TTC549 (cell line): ENCODE results near the gene COA7.
A peak's percentile ranks its signal among the peaks of the same experiment; 100 is the strongest.
"Not testable (repeated sequence)": the region's sequence is repeated elsewhere in the genome, so short reads cannot be mapped to it uniquely, and the experiment has no call there.

Experiments used
- FAIRE-seq: peaks from 2 replicates; lab custom pipeline; 2012; peaks lifted over from hg19 to GRCh38; lab: Jason Lieb, UNC

Gene COA7

DNA sequence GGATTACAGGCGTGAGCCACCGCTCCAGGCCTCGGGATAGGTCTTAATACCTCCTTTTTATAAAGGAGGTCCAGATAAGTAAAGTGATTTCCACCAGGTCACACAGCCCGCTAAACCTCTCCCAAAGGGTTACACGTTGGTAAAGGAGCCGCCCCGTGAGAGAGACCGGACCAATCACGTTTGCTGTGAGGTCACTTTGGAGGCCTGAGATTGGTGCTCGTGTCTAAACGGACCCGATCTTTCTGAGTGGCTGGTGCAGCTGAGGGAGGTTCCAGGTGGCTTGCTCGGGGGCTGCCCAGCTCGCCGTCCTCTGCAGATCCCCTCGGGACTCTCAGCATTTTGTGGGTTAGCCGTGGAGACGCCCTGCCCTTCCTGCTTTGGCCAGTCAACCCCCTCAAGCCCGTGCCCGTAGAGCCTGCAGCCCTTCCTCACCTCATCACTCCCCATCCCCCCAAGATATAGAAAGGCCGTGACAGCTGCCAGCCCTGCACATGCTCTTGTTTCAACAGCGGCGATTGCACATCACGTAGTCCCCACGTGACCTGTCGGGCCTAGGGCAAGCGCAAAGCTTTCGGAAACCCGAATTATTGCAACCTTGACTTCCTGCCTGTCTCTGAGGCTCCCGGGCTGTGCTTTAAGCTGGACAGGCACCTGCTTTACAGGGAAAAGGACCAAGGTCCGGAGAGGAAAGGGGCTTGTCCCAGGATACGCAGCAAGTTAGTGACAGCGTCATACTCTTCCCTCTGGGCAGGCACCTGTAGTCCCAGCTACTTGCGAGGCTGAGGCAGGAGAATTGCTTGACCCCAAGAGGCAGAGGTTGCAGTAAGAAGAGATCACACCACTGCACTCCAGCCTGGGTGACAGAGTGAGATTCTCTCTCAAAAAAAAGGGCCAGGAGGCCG is 5.0 kb upstream of the COA7 start:
- FAIRE-seq: no peak

DNA sequence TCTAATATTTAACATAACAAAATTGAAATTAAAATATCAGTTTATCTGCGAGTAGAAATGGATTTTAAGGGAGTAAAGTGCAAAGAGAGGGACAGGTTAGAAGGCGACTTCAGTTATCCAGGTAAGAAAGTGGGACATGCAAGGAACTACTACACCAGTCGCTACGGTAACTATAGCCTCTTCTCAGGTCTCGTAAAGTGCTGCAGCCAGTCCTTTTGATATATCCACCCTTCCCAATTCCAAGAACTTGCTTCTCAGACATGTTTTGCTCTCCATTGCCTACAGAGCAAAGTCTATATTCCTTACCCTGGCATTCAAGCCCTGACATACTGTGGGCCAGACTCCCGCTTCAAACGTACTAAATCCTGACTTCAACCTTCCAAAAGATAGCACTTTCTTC is 2.5 kb downstream of the COA7 start:
- FAIRE-seq: no peak

DNA sequence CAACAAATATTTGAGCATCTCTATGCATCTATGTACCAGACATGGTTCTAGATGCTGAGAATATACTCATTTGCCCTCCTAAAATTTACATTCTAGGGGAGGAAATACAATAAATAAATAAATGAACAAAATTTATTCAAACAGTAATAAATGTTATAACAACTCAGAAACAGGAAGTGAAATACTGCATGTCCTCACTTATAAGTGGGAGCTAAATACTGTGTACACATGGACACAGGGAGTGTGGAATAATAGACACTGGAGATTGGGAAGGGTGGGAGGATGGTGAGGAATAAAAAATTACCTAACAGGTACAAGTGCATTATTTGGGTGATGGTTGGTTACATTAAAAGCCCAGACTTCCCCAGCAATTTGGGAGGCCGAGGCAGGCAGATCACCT is 4.3 kb downstream of the COA7 start:
- no peak for FAIRE-seq

DNA sequence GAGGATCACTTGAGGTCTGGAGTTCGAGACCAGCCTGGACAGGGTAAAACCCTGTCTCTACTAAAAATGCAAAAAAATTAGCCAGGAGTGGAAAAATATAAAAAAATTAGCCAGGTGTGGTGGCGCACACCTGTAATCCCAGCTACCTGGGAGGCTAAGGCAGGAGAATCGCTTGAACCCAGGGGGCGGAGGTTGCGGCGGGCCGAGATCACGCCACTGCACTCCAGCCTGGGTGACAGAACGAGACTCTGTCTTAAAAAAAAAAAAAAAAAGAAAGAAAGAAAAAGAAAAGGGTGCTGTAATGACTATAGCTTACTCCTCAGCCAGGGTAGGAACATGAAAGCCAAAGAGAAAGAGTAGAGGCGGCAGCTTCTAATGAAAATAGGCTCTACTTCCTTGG is 4.8 kb downstream of the COA7 start:
- FAIRE-seq: not testable (repeated sequence)

DNA sequence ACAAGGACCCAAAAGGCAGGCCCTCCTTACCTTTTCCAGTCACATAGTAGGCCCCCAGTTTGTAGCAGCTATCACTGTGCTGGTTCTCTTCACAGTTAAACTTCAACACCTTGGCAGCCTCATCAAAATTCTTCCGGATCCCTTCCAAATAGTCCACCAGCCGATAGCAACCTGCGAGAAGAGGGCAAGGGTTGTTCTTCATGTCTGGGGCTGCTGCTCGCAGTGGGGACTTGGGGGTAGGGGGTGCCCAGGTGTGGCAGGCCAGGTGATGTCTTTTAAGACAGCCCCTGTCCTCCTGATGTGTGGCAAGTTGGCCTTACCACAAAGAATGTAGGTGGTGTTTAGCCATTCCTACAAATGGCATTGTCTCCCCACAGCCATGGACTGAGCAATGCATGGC is 5.5 kb downstream of the COA7 start:
- FAIRE-seq: no peak

DNA sequence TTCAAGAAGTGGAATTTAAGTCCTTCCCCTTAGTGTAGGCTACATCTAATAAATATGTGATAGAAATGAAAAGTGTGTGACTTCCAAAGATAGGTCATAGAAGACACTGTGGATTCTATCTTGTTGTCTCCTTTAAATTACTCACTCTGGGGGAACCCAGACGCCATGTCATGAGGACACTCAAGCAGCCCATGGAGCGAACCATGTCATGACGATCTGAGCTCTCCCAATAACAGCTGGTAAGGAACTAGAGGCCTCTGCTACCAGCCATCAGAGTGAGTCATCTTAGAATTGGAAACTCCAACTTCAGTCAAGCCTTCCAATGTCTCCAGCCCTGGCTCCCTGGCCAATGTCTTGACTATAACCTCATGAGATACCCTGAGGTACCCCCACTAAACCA is 6.3 kb downstream of the COA7 start:
- no peak for FAIRE-seq

DNA sequence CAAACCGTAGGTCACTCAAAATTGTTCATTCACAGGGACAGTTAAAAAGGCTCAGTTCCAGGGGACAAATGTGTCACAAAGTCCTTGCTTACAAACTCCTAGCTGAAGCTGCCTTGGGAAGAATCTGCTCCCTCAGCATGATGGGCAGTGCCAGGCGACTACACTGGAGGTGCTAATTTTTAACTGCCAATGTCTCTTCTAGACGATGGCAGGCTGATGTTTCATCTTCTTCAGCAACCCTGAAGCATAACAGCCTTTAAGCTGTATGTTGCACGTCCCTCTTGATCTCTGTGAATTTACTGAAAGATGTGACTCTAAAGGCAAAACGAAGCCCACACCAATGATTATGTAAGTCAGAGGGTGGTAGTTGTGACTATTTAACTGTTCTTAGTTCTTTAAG is 11.3 kb downstream of the COA7 start:
- FAIRE-seq: no peak

DNA sequence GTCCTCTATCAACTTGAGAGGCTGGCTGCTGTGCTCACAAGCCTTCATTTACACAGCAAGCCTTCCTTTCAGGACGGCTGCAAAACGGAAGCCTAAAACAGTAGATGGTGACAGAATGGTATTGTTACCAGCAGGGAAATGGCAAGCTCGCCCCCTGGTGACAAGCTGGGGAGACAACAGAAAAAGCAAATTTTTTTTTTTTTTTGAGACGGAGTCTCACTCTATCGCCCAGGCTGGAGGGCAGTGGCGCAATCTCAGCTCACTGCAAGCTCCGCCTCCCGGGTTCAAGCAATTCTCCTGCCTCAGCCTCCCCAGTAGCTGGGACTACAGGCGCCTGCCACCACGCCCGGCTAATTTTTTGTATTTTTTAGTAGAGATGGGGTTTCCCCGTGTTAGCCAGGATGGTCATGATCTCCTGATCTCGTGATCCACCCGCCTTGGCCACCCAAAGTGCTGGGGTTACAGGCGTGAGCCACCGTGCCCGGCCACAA is 11.8 kb downstream of the COA7 start:
- FAIRE-seq: peak; percentile 3

DNA sequence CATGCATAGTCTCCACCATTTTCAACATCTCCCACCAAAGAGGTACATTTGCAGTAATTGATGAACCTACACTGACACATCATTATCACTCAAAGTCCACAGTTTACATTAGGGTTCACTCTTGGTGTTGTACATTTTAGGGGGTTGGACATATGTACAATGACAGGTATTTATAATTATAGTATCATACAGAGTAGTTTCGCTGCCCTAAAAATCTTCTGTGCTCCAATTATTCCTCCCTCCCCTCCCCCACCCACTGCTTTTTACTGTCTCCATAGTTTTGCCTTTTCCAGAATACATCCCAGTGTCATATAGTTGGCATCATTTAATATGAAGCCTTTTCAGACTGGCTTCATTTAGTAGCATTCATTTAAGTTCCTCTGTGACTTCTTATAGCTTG is 13.6 kb downstream of the COA7 start:
- no peak for FAIRE-seq

DNA sequence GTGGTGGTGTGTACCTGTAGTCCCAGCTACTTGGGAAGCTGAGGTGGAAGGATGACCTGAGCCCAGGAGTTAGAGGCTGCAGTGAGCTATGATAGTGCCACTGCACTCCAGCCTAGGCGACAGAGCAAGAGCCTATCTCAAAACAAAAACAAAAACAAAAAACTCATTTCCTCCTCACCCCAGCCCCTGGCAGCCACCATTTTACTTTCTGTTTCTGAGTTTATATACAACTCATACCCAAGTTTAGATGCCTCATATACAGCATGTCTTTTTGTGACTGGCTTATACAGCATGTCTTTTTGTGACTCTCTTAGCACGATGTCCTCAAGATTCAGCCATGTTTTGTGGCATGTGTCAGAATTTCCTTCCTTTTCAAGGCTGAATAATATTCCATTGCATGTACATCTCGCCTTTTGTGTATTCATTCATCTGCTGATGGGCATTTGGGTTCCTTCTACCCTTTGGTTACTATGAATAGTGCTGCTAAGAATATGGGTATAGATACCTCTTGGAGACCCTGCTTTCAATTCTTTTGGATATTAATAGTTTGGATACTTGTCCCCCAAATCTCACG is 14.7 kb downstream of the COA7 start:
- no peak for FAIRE-seq

DNA sequence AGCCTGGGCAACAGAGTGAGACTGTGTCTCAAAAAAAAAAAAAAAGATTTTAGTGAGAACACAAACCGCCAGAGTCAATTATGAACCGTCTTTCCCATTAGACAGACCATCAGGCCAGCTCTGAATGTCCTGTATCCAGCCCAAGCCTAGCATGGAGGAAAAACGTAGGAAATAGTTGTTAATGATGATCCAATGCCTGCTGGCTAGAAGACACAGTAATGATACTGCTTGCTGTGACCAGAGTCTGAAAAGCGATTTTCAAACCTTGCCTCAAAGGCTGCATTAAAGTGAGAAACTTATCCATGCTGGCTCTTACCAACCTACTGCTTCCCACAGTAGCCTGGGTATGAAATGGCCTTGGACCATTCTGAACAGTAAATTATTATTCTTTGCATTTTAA is 17.0 kb downstream of the COA7 start:
- FAIRE-seq: no peak

DNA sequence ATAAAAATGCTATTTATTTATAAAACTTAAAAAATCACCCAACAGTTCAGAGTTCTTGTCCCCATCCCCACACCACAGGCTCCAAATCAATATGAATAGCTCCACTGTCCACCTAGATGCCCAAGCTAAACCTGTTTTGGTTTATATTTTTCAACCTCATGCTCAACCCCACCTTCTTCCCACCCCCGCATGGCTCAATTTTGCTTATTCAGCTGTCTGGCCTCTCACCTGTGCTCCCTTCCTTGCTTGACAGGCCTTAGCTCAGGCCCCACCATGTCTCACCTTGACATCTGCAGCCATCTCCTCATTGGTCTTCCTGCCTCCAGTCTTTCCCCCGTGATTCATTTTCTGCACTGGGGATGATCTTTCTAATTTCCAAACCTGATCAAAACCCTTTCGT is 17.8 kb downstream of the COA7 start:
- FAIRE-seq: no peak

DNA sequence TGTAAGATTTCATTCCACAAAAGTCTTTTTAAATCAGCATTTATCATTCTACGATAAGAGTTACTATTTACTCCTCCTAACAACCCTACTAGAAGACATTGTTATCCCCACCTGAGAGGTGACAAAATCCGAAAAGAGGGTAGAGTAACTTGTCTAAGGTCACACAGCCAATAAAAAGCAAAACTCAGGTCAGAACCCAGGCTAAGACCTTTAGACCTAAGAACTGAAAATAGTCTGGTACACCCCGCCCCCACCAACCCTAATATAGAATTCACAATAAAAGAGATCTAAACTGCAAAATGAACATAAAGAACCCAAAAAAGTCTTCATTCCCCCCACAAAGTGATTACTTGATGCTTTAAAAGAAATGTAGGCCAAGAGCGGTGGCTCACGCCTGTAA is 18.6 kb downstream of the COA7 start:
- FAIRE-seq: no peak

DNA sequence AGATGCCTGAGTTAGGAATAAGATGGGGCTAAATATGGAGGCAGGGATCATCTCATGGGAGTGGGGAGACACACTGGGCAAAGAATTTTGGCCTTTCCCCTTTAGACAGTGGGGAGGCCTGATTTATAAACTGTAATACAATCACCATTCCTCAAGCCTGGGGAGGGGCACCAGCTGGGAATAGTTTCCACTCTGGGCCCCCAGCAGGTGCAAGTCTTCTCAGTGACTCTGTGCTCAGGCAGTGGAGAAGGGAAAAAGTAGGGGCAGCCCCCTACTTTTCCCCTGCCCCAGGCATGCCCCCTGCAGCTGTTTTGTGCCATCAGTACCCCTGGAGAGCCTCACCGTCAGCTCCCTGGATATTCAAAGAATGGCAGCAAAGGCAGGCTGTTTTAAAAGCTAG is 19.1 kb downstream of the COA7 start:
- FAIRE-seq: no peak

DNA sequence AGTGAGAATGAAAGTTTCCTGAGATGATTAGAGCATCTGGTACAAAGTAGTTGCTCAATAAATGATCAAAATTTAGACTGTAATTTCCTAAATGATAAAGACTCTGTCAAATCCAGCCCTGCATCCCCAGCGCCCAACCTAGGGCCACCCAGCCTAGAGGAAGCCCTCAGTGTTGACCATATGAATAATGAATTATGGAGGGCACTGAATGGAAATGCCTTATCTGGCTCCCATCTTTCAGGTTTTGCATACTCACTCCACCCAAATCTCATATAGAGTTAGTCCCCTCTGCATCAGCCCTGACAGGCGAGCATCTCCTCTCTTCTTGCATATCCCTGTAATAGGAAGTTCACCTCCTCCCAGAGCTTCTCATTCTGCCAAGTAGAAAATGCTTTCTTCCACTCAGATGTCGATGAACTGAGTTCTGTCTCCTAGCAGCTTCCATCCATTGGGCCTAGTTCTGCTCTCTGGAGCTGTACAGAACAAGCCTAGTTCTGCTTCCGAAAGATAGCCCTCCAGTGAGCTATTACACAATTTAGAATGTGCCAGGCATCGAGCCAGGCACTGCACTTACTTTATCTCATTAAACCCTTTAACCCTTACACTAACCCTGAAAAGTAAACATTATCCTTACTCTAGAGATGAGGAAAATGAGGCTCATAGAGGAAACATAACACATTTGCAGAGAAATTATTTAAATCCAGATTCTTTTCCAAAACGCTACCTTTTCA is 20.9 kb downstream of the COA7 start:
- no peak for FAIRE-seq

DNA sequence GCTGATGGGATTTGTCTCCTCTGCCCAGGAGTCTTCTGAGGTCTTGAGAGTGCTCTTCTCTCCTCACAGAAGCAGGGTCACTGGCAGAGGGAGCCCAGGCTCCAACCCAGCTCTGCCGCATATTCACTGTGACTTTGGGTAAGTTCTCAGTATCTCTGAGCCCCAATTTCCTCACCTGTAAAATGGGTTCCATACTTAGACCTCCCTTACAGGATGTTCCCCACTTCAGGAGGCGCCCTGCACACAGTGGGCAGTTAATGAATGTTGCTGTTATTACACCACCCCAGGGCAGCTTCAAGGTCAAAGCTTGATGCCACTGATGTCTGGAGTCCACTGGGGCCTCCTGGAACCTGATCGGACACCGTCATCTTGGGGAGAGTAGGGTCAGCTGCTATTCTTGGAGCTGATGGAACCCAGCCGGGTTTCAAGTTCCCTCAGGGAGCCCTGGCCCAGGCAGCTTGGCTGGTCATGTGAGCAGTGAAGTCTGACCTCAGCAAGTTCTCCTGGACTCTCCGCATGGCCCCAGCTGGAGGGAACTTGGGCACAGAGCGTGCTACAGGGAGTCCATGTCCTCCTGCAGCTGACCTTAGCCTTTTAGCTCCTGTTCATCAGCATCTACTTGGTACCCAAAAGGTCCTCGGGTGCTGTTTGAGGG is 21.8 kb downstream of the COA7 start:
- FAIRE-seq: no peak

DNA sequence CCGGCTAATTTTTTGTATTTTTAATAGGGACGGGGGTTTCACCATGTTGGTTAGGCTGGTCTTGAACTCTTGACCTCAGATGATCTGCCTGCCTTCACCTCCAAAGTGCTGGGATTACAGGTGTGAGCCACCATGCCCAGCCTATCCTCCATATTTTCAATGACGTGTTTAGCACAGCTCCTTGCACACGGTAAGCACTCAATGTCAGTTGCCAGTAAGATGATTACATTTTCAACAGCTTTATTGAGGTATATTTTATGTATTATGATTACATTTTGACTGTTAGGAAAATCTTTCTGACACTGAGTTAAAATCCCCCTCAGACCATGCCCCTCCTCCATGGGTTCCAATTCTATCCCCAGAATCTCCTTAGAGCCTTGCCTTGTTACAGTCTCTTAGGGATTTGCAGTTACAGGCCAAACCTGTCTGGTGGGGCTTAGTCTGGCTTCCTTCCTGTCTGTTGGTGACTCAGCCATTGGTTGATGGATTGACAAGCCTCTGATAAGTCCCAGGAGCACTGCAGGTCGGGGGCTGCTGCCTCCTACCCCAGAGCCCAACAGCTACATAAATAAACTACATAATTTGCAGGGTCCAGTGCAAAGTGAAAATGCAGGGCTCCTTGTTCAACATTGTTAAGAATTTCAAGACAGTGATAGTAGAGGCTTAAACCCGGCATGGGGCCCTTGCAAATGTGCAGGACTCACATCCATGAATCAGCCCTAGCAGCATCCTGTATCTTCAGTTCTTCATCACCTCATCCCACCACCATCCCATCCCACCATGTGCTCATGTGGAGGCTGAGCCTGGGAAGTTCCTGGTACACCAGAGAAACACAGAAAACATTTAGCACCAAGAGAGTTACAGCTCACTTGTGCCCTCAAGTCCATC is 23.4 kb downstream of the COA7 start:
- peak; percentile 65 for FAIRE-seq

DNA sequence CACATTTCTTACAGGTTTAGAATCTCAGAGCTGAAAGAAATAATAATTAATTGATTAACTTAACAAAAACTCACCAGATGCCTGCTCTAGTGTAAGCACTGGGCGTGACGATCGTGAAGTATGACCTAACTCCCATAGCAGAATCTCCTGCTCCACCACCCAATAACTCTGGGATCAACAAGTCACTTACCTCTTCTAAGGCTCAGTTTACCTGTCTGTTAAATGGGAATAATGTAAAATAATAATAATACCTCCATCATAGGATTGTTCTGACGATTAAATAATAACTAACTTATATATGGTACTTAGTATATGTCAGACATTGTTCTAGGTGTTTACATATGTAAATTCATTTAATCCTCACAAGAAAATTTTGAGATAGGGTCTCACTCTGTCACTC is 24.6 kb downstream of the COA7 start:
- no peak for FAIRE-seq

DNA sequence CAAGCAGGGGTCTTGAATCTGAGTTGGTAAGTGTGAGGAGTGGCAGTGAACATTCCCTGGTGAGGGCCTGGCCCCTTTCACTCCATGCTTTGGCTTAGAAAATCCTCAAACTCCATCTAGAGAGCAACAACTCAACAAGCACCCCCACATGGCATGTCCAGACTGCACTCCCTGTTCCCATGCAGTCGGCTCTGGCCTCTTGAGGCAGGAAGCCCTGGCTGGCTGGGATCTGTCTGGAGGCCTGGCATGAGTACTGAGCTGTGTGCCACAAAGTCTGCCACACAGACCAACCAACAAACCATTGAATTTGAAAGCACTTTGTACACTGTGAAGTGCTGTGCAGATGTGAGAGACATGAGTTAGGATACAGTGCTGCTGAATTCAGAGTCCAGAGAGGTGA is 25.2 kb downstream of the COA7 start:
- no peak for FAIRE-seq

DNA sequence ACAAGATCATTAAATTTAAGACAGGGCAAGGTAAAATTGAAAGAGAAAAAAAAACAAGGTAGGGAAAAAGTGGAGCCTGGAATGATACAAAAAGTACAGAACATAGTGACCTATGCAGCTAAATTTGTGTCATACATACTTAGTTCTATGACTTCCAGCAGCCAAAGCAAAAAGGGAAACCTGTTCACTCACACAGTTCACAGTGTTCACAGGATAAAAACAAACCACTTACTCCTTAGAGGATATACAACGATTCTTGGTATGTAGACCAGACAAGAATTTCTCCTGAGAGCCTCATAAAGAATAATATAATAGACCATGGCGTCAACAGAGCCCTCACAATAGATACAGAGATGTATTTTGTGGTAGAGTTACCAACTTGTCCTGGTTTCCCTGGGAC is 27.5 kb downstream of the COA7 start:
- no peak for FAIRE-seq

DNA sequence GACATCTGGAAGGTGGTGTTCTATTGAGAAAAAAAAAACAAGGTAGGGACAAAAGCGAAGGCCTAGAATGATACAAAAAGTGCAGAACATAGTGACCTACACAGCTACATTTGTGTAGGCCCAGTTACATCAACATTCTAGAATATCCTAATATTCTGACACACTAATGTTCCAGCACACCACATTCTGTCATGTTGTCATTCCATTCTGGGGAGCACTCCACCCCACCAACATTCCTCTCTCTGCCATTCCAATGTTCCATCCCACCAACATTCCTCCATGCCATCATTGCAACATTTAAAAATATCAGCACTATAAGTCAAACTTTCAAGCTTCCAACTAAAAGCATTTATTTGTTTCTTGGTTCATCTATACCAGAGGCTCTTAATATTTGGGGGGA is 28.5 kb downstream of the COA7 start:
- no peak for FAIRE-seq

DNA sequence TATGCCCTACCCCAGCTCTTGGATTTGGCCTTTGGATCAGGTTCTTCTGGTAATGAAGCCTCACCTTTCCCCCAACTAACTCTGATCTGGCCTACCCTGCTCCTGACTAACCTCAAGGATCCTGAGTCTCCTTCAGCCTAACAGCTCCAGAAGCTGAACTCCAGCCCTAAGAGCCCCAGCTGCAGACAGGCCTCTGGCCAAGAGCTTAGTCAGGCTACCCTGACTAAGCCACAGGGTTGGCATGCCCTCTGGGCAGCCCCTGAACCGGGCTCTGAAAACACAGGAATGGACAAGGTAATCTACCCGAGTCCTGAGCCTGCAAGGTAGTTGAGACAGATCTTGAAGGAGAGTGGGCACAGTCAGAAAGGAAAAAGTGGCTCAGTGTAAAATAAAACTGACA is 29.4 kb downstream of the COA7 start:
- no peak for FAIRE-seq
